BE2C (cell line): ENCODE measurements around the gene HUNK.

ENCODE experiments used
- DNase-seq: peaks from one replicate; pipeline ENCODE4 v3.0.0-alpha.2; 2020
- H3K27me3 ChIP-seq: fragments of 250-450 bp; sonication (Bioruptor Pico); 2 replicates; pipeline ENCODE4 v1.5.1; 2020; ENCODE audit warnings: mild to moderate bottlenecking
- H3K36me3 ChIP-seq: fragments of 250-450 bp; sonication (Bioruptor Pico); 2 replicates; pipeline ENCODE4 v1.5.1; 2020; ENCODE audit warnings: mild to moderate bottlenecking
- H3K4me1 ChIP-seq: fragments of 250-450 bp; sonication (Bioruptor Pico); 2 replicates; pipeline ENCODE4 v1.5.1; 2020
- H3K4me3 ChIP-seq: 2 replicates; pipeline ENCODE4 v1.5.1; 2011; ENCODE audit warnings: low read depth, low read length
- H3K9me3 ChIP-seq: fragments of 250-450 bp; sonication (Bioruptor Pico); 2 replicates; pipeline ENCODE4 v1.5.1; 2020
- TF ChIP-seq, protein P1 (sequence below): IDR thresholded peaks from 2 replicates; pipeline ENCODE4 v1.5.1; 2012; ENCODE audit warnings: mild to moderate bottlenecking, low read depth, low read length

HUNK gene

DNA sequence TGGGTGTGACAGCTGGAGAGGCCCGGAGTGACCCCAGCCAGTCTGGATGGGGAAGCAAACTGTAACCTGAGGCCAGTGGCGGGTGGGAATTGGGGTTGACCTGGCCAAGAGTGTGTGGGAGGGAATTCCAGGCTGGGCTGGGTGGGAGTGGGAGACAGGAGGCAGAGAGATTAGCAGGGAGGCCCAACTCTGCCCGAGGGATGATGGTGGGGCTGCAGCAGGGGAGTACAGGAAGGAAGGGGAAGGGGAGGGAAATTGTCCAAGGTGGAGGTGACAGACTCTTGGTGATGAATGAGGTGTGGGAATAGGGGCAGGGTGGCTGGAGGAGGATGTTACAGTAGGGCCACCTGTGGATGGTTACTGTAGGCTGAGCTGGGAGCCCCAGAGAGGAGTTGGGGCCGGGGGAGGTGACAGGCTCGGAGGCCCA lies 40.4 kb downstream of the HUNK start:
- H3K36me3 ChIP-seq: no peaks in the 10 kb centered on the region
- TF ChIP-seq, protein P1, sequence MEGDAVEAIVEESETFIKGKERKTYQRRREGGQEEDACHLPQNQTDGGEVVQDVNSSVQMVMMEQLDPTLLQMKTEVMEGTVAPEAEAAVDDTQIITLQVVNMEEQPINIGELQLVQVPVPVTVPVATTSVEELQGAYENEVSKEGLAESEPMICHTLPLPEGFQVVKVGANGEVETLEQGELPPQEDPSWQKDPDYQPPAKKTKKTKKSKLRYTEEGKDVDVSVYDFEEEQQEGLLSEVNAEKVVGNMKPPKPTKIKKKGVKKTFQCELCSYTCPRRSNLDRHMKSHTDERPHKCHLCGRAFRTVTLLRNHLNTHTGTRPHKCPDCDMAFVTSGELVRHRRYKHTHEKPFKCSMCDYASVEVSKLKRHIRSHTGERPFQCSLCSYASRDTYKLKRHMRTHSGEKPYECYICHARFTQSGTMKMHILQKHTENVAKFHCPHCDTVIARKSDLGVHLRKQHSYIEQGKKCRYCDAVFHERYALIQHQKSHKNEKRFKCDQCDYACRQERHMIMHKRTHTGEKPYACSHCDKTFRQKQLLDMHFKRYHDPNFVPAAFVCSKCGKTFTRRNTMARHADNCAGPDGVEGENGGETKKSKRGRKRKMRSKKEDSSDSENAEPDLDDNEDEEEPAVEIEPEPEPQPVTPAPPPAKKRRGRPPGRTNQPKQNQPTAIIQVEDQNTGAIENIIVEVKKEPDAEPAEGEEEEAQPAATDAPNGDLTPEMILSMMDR: no peak
- peaks cover 3% of the 10 kb centered on the region; the same call in 1 of the 2 replicates for H3K4me1 ChIP-seq
- no peak overlapping the region for H3K4me3 ChIP-seq
- no peaks in the 10 kb centered on the region for H3K9me3 ChIP-seq
- no peak for DNase-seq
- no peaks in the 10 kb centered on the region for H3K27me3 ChIP-seq

DNA sequence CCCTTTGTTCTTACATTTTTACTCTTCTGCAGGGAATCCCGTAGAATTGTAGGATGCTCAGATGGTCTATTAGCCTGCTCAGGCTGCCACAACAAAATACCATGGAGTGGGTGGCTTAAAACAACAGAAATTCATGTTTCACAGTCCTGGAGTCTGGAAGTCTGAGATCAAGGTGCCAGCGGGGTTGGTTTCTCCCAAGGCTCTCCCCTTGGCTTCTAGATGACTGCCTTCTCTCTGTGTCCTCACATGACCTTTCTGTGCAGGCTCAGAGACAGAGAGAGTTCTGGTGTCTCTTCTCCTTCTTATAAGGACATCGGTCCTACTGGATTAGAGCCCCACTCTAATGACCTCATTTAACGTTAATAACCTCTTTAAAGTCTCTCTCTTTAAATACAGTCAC lies 41.7 kb downstream of the HUNK start:
- no peaks in the 10 kb centered on the region for H3K9me3 ChIP-seq
- no peaks in the 10 kb centered on the region for H3K36me3 ChIP-seq
- DNase-seq: no peak
- TF ChIP-seq, protein P1: no peak
- peaks cover 3% of the 10 kb centered on the region; the same call in 1 of the 2 replicates for H3K4me1 ChIP-seq
- H3K4me3 ChIP-seq: no peak overlapping the region
- no peaks in the 10 kb centered on the region for H3K27me3 ChIP-seq

DNA sequence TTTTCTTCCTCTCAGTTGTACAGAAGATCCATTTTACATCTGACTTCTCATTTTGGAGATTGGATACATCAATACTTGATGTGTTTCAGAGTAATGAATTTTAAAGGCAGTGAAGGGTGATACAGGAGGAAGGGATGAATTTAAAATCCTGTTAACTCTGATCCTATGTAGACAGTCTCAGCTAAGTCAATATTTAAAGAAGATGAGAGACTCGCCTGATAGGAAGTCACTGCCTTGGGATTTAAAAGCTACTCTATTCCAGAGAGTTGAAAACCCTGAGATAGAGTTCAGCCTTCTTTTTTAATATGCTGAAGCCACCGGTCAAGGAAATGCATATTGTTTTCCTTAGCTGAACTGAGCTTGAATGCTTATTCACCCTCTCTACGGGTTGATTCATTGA lies 42.7 kb downstream of the HUNK start:
- Histone ChIP-seq H3K9me3 (no peaks in the 10 kb centered on the region), H3K36me3 (no peaks in the 10 kb centered on the region), H3K4me3 (no peak overlapping the region), H3K4me1 (peaks cover 3% of the 10 kb centered on the region; the same call in 1 of the 2 replicates), H3K27me3 (no peaks in the 10 kb centered on the region)
- TF ChIP-seq, protein P1: no peak
- DNase-seq: no peak

DNA sequence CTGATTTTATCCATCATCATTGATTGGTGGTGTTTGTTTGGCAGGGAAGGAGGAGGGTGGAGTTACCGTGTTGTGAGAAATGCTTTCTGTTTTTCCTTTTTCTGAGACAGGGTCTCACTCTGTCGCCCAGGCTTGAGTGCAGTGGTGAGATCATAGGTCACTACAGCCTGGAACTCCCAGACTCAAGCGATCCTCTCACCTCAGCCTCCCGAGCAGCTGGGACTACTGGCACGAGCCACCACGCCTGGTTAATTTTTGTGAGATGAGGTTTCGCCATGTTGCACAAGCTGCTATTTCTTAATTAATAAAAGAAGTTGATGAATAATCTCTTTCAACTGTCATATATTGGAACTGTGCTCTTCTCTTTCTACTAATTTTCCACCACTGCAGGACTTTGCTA lies 44.3 kb downstream of the HUNK start:
- TF ChIP-seq, protein P1: no peak
- no peak for DNase-seq
- no peaks in the 10 kb centered on the region for H3K9me3 ChIP-seq
- H3K4me3 ChIP-seq: no peak overlapping the region
- H3K27me3 ChIP-seq: no peaks in the 10 kb centered on the region
- no peaks in the 10 kb centered on the region for H3K36me3 ChIP-seq
- H3K4me1 ChIP-seq: peaks cover 3% of the 10 kb centered on the region; the same call in 1 of the 2 replicates

DNA sequence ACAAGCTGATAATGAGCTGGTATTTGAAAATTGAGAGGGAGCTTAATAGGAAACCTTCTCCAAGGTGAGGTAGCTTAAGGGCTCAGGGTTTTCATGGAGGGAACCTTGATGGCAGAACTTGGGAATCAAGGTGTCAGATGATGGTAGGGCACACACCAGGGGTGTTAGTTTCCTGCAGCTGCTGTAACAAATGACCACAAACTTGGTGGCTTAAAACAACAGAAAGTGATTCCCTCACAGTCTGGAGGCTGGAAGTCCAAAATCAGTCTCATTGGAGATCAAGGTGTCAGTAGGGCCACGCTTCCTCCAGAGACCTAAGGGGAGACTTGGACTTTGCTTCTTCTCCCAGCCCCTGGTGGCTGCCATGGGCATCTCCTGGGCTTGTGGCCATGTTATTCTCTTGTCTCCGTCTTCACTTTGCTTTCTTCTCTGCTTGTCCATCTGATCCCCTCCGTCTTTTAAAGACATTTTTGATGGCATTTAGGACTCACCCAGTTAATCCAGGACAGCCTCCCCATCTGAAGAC lies 45.5 kb downstream of the HUNK start:
- H3K27me3 ChIP-seq: no peaks in the 10 kb centered on the region
- H3K36me3 ChIP-seq: no peaks in the 10 kb centered on the region
- TF ChIP-seq, protein P1: no peak
- no peak for DNase-seq
- no peaks in the 10 kb centered on the region for H3K9me3 ChIP-seq
- peaks cover 3% of the 10 kb centered on the region; the same call in 1 of the 2 replicates for H3K4me1 ChIP-seq
- no peak overlapping the region for H3K4me3 ChIP-seq

DNA sequence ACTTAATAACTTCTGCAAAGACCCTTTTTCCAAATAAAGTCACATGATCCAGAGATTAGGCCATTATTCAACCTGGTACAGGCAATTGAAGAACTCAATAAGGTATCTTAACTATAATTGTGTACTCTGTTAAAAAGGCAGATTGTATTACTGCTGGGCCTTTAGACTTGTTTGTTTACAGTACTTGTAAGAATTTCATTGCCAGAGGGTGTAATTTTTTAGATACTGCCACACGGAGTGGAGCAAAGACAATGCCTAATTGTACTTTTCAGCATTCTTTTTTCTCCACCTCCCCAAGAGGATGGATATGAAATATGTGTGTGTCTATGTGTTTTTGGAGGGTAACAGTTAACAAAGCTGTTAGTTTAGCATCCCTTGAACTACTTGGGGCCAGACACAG lies 47.5 kb downstream of the HUNK start:
- H3K9me3 ChIP-seq: no peaks in the 10 kb centered on the region

More for the DNA sequence above, 47.5 kb downstream of the HUNK start:
- H3K4me1 ChIP-seq: no peaks in the 10 kb centered on the region
- H3K4me3 ChIP-seq: no peak overlapping the region
- H3K27me3 ChIP-seq: no peaks in the 10 kb centered on the region
- TF ChIP-seq, protein P1: no peak
- DNase-seq: no peak
- peaks cover 3% of the 10 kb centered on the region; the same call in 1 of the 2 replicates for H3K36me3 ChIP-seq
